Measurements from ENCODE around the gene NGLY1. TPM values are rescaled to one million over a fixed set of nuclear protein-coding genes. Genes with fewer than 3 reads are reported as not detected.

The NGLY1 gene, protein sequence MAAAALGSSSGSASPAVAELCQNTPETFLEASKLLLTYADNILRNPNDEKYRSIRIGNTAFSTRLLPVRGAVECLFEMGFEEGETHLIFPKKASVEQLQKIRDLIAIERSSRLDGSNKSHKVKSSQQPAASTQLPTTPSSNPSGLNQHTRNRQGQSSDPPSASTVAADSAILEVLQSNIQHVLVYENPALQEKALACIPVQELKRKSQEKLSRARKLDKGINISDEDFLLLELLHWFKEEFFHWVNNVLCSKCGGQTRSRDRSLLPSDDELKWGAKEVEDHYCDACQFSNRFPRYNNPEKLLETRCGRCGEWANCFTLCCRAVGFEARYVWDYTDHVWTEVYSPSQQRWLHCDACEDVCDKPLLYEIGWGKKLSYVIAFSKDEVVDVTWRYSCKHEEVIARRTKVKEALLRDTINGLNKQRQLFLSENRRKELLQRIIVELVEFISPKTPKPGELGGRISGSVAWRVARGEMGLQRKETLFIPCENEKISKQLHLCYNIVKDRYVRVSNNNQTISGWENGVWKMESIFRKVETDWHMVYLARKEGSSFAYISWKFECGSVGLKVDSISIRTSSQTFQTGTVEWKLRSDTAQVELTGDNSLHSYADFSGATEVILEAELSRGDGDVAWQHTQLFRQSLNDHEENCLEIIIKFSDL
- total RNA-seq, result 10 to 100 TPM; 21.2 to 25.7 (median 23.3) TPM

DNA sequence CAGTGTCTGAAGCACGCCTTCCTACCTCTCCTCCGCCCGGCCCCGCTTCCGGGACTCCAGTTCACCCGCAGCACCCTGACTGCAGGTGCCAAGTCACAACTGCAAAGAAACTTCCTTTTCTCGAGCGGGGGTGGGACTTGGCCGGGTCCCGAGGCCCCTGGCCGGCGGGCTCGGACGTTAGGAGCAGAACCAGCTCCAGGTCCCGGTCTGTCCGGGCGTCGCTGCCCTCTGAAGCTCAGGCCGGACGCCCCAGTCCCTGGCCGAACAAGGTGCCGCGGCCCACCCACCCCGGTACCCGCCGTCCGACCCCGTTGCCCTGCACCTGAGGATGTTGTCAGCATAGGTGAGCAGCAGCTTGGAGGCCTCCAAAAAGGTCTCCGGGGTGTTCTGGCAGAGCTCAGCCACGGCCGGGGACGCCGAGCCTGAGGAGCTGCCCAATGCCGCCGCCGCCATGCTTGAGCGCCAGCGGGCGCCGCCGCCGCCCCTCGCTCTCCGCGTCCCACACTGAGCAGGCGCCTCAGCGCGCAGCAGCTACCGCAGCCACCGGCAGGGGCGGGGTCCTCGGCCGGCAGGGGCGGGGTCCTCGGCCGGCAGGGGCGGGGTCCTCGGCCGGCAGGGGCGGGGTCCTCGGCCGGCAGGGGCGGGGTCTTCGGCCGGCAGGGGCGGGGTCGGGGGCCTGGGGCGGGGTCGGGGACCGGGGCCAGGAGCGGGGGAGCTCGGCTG lies at the start of gene NGLY1:
NGLY1 (minus strand) TSS at position 506 of the 723 bp plus-strand sequence; CDS start at position 453, 53 bp downstream.
- WGBS, result 0% methylated on average over 18 of the region's 72 CpGs
- H3K27ac ChIP-seq (replicated peaks in 1 of 4), result peak within 1 kb of the TSS; percentile 92 to 95 (median 92)
- TF ChIP-seq POLR2A (IDR thresholded peaks at IDR 0.05; ENCODE audit: low read depth), result peak; percentile 72
- TF ChIP-seq, protein P1, sequence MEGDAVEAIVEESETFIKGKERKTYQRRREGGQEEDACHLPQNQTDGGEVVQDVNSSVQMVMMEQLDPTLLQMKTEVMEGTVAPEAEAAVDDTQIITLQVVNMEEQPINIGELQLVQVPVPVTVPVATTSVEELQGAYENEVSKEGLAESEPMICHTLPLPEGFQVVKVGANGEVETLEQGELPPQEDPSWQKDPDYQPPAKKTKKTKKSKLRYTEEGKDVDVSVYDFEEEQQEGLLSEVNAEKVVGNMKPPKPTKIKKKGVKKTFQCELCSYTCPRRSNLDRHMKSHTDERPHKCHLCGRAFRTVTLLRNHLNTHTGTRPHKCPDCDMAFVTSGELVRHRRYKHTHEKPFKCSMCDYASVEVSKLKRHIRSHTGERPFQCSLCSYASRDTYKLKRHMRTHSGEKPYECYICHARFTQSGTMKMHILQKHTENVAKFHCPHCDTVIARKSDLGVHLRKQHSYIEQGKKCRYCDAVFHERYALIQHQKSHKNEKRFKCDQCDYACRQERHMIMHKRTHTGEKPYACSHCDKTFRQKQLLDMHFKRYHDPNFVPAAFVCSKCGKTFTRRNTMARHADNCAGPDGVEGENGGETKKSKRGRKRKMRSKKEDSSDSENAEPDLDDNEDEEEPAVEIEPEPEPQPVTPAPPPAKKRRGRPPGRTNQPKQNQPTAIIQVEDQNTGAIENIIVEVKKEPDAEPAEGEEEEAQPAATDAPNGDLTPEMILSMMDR (IDR thresholded peaks at IDR 0.05), result peak; percentile 17 to 50 (median 21)
- TF ChIP-seq POLR2AphosphoS5 (IDR thresholded peaks at IDR 0.05), result peak; percentile 96
- no peak for TF ChIP-seq EP300 (IDR thresholded peaks at IDR 0.05)
- H3K9me3 ChIP-seq, result no peaks in the 10 kb centered on the region
- no peaks in the 10 kb centered on the region for H3K27me3 ChIP-seq
- H3K36me3 ChIP-seq, result peaks cover 0 to 4% (median 2%) of the 10 kb centered on the region in 4 donors
- intact Hi-C loops (cut with DNase I), result loop anchor here (2.0 to 5.0 kb wide), 2 partner anchors 118 to 136 kb away; partner anchors contain the start of gene TOP2B
- H3K4me3 ChIP-seq, result peak within 1 kb of the TSS; percentile 92 to 97 (median 92)
- DNase-seq (ENCODE audit: extremely low spot score), result peak; percentile 95
- peaks cover 16 to 26% (median 22%) of the 10 kb centered on the region in 4 donors for H3K4me1 ChIP-seq

DNA sequence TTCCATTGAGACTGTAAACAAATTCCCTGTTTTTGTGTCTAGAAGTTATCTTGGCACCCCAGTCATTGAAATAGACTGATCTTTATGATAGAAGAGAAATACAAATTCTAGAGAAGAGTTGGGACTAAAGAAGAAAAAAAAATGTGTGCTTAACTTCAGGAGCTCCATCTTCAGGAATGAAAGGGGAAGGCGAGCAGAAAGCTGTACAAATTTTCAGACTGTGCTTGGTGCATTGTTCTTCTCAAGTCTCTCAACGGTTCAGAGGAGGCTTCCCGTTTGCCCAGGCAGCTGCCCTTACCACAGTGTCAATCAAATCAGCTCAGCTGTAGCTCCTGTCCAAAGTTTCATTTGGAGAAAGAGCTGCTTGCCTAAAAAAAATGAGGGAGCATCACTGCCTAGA lies 48.3 kb upstream of the NGLY1 start:
- H3K27me3 ChIP-seq, result no peaks in the 10 kb centered on the region
- no peak overlapping the region for H3K4me3 ChIP-seq
- H3K36me3 ChIP-seq, result no peaks in the 10 kb centered on the region
- H3K4me1 ChIP-seq, result peaks cover 0 to 5% (median 0%) of the 10 kb centered on the region in 4 donors
- WGBS, result 19% methylated on average over 3 of the region's 3 CpGs
- H3K27ac ChIP-seq (replicated peaks in 1 of 4), result no peak overlapping the region
- H3K9me3 ChIP-seq, result no peaks in the 10 kb centered on the region
- intact Hi-C loops (cut with DNase I), result no loop called here
- no peak for DNase-seq (ENCODE audit: extremely low spot score)
- TF ChIP-seq, protein P1 (IDR thresholded peaks at IDR 0.05), result peak in 1 of 3 experiments; percentile 30
- TF ChIP-seq EP300 (IDR thresholded peaks at IDR 0.05), result no peak

DNA sequence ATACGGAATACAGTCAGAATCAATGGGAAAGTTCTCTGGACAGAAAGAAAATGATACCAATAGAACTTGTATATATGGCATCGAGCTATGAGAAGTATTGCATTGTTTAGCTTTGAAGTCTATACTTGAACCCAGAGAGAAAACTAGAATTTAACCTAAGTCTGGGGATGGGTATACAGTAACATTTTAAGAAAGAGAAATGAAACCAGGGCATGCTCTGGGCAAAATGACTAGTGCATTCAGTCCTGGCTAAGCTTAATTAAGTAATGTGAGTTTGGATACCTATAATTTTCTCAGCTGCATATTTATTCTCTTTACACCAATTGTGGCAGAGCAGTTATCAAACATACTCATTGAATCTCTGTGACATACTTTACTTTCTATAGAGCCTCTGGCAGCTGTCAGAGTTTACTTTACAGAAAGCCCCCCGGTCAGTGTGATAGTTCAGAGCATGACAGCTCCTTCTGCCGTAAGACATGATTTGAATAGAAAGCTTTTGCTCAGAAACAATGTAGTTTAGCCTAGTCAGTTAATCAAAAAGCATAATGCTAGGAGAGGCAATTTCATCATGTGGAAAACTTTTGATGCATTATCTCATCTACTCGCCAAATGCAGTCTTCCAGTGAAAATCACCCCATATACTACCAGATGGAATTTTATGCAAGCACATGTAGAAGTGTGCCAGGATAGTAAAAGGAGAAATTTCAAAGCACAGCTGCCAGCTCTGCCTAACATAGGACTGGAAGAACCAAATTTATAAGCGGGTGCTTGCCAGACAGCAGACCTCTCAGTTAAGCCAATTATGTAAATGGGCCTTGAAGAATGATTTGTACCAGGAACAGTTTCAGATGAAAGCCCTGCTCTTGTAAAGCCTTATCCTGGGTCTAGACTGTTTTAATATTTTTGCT lies 47.4 kb upstream of the NGLY1 start:
- Histone ChIP-seq H3K27ac (replicated peaks in 1 of 4) (no peak overlapping the region), H3K36me3 (no peaks in the 10 kb centered on the region), H3K4me1 (peaks cover 0 to 5% (median 0%) of the 10 kb centered on the region in 4 donors), H3K9me3 (no peaks in the 10 kb centered on the region), H3K27me3 (no peaks in the 10 kb centered on the region), H3K4me3 (no peak overlapping the region)
- 82% methylated on average over 6 of the region's 6 CpGs for WGBS
- DNase-seq (ENCODE audit: extremely low spot score), result no peak
- intact Hi-C loops (cut with DNase I), result no loop called here
- TF ChIP-seq EP300 (IDR thresholded peaks at IDR 0.05), result no peak
- no peak for TF ChIP-seq POLR2AphosphoS5 (IDR thresholded peaks at IDR 0.05)
- TF ChIP-seq, protein P1 (IDR thresholded peaks at IDR 0.05), result no peak
- TF ChIP-seq POLR2A (IDR thresholded peaks at IDR 0.05; ENCODE audit: low read depth), result no peak

DNA sequence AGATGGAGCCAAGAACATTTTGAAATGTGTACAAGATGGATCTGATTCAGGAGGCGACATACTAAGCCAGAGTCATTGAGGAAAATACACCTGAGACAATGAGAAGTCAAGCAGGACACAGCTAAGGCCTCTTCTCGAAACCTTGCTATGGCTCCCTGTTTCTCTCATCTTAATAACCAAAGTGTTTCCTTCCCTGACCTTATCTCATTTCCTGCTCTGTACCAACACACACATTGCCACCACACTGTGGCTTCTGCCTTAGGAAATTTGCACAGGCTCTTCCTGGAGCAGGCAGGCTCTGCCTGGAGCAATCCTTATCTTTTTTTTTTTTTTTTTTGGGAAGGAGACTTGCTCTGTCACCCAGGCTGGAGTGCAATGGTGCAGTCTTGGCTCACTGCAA lies 43.3 kb upstream of the NGLY1 start:
- WGBS, result 57% methylated on average over 2 of the region's 2 CpGs
- H3K36me3 ChIP-seq, result no peaks in the 10 kb centered on the region
- no peak overlapping the region for H3K4me3 ChIP-seq
- no peak for DNase-seq (ENCODE audit: extremely low spot score)
- intact Hi-C loops (cut with DNase I), result no loop called here
- TF ChIP-seq POLR2A (IDR thresholded peaks at IDR 0.05; ENCODE audit: low read depth) (no peak), POLR2AphosphoS5 (IDR thresholded peaks at IDR 0.05) (no peak), EP300 (IDR thresholded peaks at IDR 0.05) (no peak)
- TF ChIP-seq, protein P1 (IDR thresholded peaks at IDR 0.05), result no peak
- no peaks in the 10 kb centered on the region for H3K9me3 ChIP-seq
- peaks cover 0 to 5% (median 0%) of the 10 kb centered on the region in 4 donors for H3K4me1 ChIP-seq
- no peaks in the 10 kb centered on the region for H3K27me3 ChIP-seq
- H3K27ac ChIP-seq (replicated peaks in 1 of 4), result no peak overlapping the region
